DND-41 (cell line): ENCODE data around the gene RHOB.

ENCODE experiments used
- ATAC-seq: fragments of 200-7000 bp; cut with Tn5 transposase; 3 replicates; pipeline ENCODE4 v1.9.1; 2021; ENCODE audit warnings: low read depth; ENCODE audit not compliant: insufficient read depth
- DNase-seq: peaks from one replicate; pipeline ENCODE4 v3.0.0-alpha.2; 2020
- H2AFZ ChIP-seq: 2 replicates; pipeline ENCODE4 v1.6.0; 2012; ENCODE audit warnings: low read depth, low read length
- H3K27ac ChIP-seq: 2 replicates; pipeline ENCODE4 v1.5.1; 2012; ENCODE audit warnings: low read length, inconsistent platforms
- H3K27me3 ChIP-seq: fragments of 200-600 bp; sonication (generic); 2 replicates; pipeline ENCODE4 v1.6.0; 2012; ENCODE audit warnings: low read length, mild to moderate bottlenecking, inconsistent platforms; ENCODE audit not compliant: insufficient read depth, poor library complexity
- H3K36me3 ChIP-seq: 2 replicates; pipeline ENCODE4 v1.5.1; 2012; ENCODE audit warnings: low read length, inconsistent platforms; ENCODE audit not compliant: insufficient read depth
- H3K4me1 ChIP-seq: 2 replicates; pipeline ENCODE4 v1.5.1; 2012; ENCODE audit warnings: mild to moderate bottlenecking, low read length; ENCODE audit not compliant: insufficient read depth
- H3K4me2 ChIP-seq: 2 replicates; pipeline ENCODE4 v1.6.0; 2012; ENCODE audit warnings: mild to moderate bottlenecking, moderate library complexity, low read length, inconsistent platforms; ENCODE audit not compliant: insufficient read depth
- H3K4me3 ChIP-seq, 2 experiments: fragments of 200-600 bp in 1 of 2; shearing (Covaris generic) in 1 of 2; 2 replicates each; pipeline ENCODE4 v1.5.1; 2012 to 2016; ENCODE audit warnings: inconsistent platforms in 2 of 2, low read length in 2 of 2, mild to moderate bottlenecking in 2 of 2, low read depth in 1 of 2, moderate library complexity in 1 of 2
- H3K79me2 ChIP-seq: 2 replicates; pipeline ENCODE4 v1.6.0; 2012; ENCODE audit warnings: low read length, inconsistent platforms; ENCODE audit not compliant: insufficient read depth
- H3K9ac ChIP-seq: 2 replicates; pipeline ENCODE4 v1.6.0; 2012; ENCODE audit warnings: low read depth, mild to moderate bottlenecking, inconsistent platforms, low read length, moderate library complexity
- H3K9me3 ChIP-seq: 2 replicates; pipeline ENCODE4 v1.5.1; 2012; ENCODE audit warnings: low read length, moderate library complexity, mild to moderate bottlenecking, inconsistent platforms; ENCODE audit not compliant: insufficient read depth, severe bottlenecking
- H4K20me1 ChIP-seq: 2 replicates; pipeline ENCODE4 v1.6.0; 2012; ENCODE audit warnings: low read length; ENCODE audit not compliant: insufficient read depth
- EZH2 ChIP-seq: IDR thresholded peaks from 3 replicates; pipeline ENCODE4 v1.6.1; 2012; ENCODE audit warnings: borderline replicate concordance, low read depth, mild to moderate bottlenecking, moderate library complexity, low read length, inconsistent platforms; ENCODE audit not compliant: severe bottlenecking
- TF ChIP-seq, protein P1 (sequence below): IDR thresholded peaks from 2 replicates; pipeline ENCODE4 v1.5.1; 2012; ENCODE audit warnings: borderline replicate concordance, low read length, moderate library complexity, mild to moderate bottlenecking; ENCODE audit not compliant: poor library complexity, severe bottlenecking; ENCODE audit errors: extremely low read depth

RHOB gene

GRCh38 chr2:20480913-20481312 lies 34.0 kb downstream of the RHOB start:
- no peaks in the 10 kb centered on the region for H4K20me1 ChIP-seq
- no peak for DNase-seq
- no peak overlapping the region for H3K4me3 ChIP-seq

DNA sequence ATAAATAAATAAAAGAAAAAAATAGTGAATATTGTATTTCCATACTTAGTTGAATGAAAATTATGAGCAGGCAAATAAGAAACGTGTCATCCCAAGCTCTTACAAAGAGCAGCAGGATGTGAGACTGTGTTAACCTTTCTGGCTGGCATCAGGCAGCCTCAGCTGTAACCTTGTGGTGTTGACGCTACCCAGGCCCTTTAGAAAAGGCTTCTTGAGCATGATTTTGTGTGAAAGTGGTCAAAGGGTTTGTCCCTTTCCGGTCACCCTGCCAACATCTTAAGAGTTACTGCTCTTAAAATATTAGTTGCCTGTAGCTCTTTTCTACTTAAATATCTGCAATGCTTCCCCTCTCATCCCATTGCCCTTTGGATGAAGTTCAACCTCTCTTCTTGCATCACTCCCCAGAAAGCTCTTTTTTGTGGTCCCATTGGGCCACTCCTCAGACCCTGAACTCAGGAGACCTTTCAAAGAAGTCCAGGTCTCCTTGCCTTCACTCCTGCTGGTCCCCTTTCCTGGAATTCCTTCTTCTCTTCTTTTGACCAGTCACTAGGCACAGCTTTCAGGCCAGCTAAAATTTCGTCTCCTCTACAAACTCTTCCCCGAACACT lies 35.0 kb downstream of the RHOB start:
- no peaks in the 10 kb centered on the region for H3K79me2 ChIP-seq
- no peaks in the 10 kb centered on the region for H3K36me3 ChIP-seq
- no peaks in the 10 kb centered on the region for H3K9me3 ChIP-seq
- H3K9ac ChIP-seq = no peak overlapping the region
- no peak overlapping the region for H3K4me3 ChIP-seq
- TF ChIP-seq, protein P1, sequence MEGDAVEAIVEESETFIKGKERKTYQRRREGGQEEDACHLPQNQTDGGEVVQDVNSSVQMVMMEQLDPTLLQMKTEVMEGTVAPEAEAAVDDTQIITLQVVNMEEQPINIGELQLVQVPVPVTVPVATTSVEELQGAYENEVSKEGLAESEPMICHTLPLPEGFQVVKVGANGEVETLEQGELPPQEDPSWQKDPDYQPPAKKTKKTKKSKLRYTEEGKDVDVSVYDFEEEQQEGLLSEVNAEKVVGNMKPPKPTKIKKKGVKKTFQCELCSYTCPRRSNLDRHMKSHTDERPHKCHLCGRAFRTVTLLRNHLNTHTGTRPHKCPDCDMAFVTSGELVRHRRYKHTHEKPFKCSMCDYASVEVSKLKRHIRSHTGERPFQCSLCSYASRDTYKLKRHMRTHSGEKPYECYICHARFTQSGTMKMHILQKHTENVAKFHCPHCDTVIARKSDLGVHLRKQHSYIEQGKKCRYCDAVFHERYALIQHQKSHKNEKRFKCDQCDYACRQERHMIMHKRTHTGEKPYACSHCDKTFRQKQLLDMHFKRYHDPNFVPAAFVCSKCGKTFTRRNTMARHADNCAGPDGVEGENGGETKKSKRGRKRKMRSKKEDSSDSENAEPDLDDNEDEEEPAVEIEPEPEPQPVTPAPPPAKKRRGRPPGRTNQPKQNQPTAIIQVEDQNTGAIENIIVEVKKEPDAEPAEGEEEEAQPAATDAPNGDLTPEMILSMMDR = no peak
- TF ChIP-seq EZH2 = no peak
- no peak for ATAC-seq
- peaks cover 15% of the 10 kb centered on the region for H3K27me3 ChIP-seq
- DNase-seq = no peak
- H3K4me1 ChIP-seq = no peaks in the 10 kb centered on the region
- no peaks in the 10 kb centered on the region for H4K20me1 ChIP-seq
- H3K27ac ChIP-seq = no peak overlapping the region
- H3K4me2 ChIP-seq = no peak overlapping the region
- no peak overlapping the region for H2AFZ ChIP-seq

More at GRCh38 chr2:20480913-20481312, 34.0 kb downstream of the RHOB start:
- Histone ChIP-seq H3K36me3 (no peaks in the 10 kb centered on the region), H3K9ac (no peak overlapping the region), H3K27me3 (peaks cover 15% of the 10 kb centered on the region), H3K9me3 (no peaks in the 10 kb centered on the region), H3K79me2 (no peaks in the 10 kb centered on the region), H3K4me1 (no peaks in the 10 kb centered on the region), H2AFZ (no peak overlapping the region), H3K4me2 (no peak overlapping the region), H3K27ac (no peak overlapping the region)
- no peak for TF ChIP-seq EZH2
- TF ChIP-seq, protein P1 = no peak
- no peak for ATAC-seq

GRCh38 chr2:20482725-20483124 lies 35.9 kb downstream of the RHOB start:
- TF ChIP-seq, protein P1 = no peak
- no peak for TF ChIP-seq EZH2
- ATAC-seq = no peak
- no peak overlapping the region for H2AFZ ChIP-seq
- no peak overlapping the region for H3K4me2 ChIP-seq
- H3K4me3 ChIP-seq = no peak overlapping the region
- no peaks in the 10 kb centered on the region for H3K9me3 ChIP-seq
- no peaks in the 10 kb centered on the region for H3K4me1 ChIP-seq
- H3K36me3 ChIP-seq = no peaks in the 10 kb centered on the region
- H3K27me3 ChIP-seq = peaks cover 15% of the 10 kb centered on the region
- no peaks in the 10 kb centered on the region for H4K20me1 ChIP-seq
- no peak for DNase-seq
- no peaks in the 10 kb centered on the region for H3K79me2 ChIP-seq
- no peak overlapping the region for H3K9ac ChIP-seq
- H3K27ac ChIP-seq = no peak overlapping the region
